HG02852 (cell line): ENCODE data around the gene TUBGCP3.
"Not testable (repeated sequence)": the region's sequence is repeated elsewhere in the genome, so short reads cannot be mapped to it uniquely, and the experiment has no call there.

Source experiments
- ATAC-seq: cut with Tn5 transposase; IDR thresholded peaks from one replicate; pipeline ENCODE4 v1.9.1; 2021; ENCODE audit warnings: mild to moderate bottlenecking, moderate library complexity; ENCODE audit not compliant: unreplicated experiment

Gene TUBGCP3

DNA sequence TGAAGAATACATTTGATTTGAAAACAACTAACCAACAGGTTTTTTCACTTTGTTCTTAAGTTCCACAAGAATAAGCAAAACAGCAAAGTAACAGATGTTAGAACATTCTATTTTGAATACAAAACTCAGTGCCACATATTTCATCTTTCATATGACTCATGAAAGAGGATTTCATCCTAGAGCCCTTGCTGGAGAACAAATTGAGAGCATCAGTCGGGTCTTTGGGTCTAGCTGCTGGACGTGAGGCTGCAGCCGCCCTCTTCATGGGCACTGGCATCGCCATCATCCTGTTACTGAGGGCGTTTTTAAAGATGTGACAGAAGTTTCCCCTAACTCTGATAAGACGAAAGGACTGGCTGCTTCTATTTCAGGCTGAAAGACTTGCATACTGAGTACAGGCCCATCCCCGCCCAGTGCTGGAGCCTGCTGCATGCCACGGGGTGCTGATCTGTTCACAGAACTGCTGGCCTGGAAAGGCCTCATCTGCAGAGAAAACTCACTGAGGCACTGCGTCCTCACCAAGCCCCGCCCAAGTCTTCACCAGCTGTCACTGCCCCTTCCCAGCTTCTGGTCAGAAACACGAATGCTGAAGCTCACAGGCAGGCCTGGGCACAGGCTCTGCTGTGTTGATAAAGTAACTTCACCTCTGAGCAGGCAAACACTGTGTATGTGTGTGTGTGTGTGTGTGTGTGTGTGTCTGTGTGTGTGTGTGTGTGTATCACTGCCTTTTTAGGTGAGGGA, 101.4 kb downstream of the TUBGCP3 start:
- no peak for ATAC-seq

DNA sequence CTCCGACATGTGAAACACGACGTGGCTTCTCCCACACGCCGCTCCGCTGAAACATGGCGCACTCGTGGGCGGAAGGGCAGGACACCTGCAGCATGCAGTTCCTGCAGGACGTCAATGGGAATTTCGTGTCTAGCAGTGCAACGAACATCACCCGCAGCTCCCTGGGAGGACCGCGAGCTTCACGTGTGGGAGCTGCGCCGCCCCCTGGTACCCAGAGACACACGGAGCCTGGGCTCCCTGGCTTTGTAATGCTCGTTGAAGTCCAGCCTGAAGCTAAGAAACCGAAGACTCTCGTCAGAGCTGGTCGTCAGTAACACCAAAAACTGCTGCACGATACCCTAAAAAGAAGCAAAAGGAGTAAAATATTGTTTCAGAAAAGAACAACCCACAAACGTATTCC, 102.1 kb downstream of the TUBGCP3 start:
- ATAC-seq: not testable (repeated sequence)

DNA sequence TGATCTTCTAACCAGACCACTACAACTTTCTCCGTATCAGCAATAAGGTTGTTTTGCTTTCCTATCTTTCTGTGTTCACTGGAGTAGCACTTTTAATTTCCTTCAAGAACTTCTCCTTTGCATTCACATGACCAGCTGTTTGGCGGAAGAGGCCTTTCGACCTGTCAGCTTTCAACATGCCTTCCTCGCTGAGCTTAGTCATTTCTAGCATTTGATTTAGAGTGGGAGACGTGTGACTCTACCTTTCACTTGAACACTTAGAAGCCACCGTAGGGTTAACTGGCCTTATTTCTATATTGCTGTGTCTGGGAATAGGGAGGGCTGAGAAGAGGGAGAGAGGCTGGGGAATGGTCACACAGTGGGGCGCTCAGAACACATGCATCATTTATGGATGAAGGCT, 104.7 kb downstream of the TUBGCP3 start:
- no peak for ATAC-seq

DNA sequence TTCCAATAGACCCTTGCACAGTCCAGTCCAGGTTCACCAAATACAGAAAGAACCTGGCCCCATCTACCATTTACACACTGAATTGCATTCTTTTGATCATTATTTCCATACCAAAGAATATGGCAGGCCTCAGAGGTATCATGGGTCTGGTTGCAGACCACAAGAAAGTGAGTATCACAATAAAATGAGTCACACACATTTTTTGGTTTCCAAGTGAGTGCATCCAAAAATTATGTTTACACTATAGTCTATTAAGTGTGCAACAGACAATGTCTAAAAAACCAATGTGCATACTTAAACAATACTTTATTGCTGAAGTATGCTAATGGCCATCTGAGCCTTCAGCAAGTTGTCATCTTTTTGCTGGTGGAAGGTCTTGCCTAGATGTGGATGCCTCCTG, 106.5 kb downstream of the TUBGCP3 start:
- no peak for ATAC-seq

DNA sequence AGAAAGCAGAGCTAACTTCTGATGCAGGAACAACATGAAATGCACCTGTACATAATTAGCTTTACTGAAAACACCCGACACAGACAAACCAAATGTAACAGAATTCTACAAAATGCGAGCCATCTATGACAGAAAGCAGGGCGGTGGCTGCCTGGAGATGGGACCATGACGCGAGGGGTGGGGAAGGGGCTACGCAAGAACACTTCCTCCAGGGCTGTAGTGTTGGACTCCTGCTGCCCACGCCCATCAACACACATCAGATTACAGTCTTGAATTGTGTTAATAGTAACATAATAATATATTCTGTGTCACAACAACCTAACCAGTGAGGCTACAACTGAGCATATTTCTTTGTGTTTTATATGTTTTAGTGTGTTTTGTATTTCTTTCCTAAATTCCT, 108.6 kb downstream of the TUBGCP3 start:
- ATAC-seq: no peak

DNA sequence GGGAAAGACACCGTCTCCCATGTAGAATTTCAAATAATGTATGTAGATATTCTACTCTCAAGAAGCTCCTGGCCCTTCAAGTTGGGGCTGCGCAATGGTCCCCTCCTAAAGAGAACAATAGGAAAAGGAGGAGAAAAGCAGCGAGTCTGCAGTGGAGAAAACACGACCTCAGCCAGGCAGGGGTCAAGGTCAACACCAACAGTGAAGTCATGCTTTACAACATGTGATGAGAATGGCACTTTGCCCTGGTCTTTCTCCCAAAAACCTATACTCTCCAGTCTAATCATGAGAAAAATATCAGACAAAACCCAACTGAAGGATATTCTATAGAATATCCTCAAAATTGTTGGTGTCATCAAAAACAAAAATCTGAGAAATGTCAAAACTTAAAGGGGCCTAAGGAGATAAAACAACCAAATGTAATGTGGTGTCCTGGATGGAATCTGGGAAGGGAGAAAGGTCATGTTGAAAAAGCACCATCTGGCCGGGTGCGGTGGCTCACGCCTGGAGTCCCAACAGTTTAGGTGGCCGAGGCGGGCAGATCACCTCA, 110.8 kb downstream of the TUBGCP3 start:
- no peak for ATAC-seq

DNA sequence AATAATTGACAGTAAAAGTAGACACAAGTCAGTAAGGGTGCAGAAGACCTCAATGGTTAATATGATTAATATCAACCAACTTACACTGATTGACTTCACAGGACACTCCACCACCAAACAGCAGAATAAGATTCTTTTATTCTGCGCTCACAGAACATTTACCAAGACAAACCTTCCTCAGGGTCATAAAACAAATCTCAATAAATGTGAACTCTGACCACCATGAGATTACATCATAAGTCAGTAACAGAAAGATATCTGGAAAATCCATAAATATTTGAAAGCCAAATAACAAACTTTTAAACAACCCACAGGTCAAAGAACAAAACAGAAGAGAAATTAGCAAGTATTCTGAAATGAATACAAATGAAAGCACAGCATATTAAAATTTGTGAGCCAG, 112.1 kb downstream of the TUBGCP3 start:
- no peak for ATAC-seq

DNA sequence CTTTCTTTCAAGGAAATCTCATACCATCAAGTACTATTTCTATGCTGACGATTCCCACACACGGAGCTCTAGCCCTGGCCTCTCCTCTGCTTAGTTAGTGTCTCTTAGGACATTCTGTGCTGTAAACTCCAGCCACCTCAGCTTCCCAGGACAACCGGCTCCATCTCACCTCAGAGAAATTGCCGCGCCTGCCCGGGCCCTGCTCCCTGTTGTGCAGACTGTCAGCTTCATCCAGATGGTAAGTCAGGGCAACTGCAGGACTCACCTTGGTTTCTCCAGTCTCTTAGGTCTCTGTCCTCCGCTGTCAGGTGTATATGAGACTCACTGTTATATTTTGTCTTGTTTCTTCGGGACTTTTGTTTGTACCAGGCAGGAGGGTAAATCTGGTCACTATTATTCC, 113.1 kb downstream of the TUBGCP3 start:
- no peak for ATAC-seq

DNA sequence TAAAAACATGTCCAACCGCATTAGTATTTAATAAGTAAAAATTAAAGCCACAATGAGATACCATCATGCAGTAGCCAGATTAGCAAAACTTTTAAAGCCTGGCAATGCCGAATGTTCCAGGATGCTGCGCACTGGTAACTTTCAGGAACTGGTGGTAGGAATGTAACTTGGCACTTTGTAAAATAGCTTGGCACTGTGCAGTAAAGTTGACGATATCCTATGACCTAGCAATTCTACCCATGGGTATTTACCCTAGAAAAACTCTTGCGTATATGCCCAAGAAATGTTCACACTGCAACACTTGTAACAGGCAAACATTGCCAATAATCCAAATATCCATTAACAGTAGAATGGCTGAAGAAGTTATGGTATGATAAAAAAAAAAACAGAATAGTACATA, 114.1 kb downstream of the TUBGCP3 start:
- no peak for ATAC-seq

DNA sequence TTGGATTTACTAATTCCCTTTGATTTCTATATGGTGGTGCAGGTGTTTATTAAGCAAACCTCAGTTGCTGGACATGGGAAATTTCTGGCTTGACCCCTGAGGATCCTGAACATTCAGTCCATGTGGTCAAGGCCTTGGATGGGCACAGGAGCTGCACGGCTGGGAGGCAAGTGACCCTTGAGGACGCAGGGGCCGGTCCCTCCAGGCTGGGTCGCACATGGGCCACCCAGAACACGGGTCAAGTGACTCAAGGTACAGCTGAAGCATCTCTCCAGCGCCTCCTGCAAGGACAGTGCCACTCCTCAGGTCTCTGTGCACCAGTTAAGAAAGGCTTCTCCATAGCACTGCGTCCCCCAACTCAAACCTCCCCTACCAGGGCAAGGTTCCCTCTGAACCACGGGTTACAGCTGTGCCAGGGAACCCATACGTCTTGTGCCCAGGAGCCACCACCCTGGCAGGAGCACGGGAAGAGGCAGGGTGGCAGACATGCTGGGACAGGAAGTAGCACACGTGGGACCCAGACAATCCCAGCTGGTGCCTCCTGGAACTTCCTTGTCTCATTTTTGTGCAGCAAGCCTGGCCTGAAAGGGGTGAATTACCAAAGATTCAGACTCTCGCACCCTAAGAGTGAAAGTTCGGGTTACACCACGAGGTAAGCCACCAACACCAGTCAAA, 118.7 kb downstream of the TUBGCP3 start:
- ATAC-seq: no peak

DNA sequence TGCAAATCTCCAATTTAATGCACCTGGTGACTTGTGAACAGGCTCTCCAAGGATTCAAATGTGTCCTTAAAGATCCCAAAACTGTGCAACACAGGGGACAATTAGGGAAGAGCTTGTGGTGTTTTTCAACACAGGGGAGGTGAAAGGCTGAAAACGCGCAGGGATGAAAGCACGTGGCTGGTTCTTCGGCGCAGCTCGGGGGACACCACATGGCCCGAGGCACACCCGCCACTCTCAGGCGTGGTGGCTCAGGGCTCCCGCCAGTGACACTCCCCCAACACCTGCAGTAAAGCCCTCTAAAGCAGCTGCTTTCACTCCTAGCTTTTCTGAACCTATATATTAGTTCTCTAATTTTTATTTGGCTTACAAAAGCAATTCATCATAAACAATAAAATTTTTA, 119.9 kb downstream of the TUBGCP3 start:
- ATAC-seq: no peak

DNA sequence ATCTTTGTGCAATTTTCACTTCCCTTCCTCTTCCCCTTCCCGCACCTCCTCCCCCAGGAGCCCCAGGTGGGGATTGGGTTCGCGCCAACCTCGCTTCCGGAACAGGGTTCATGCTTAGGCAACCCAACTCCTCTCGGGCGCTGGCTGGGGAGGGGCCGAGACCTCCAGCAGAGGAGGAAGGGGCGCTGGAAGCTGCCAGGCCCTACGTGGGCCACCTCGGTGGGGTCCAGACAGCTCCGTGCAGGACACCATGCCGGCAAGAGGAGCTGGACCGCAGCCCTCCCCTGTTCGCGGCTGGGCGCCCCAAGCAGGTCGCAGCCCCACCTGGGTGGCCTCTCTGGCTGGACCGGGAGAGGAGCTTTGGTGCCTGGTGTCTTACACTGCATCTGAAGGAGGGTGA, 120.7 kb downstream of the TUBGCP3 start:
- ATAC-seq: no peak

DNA sequence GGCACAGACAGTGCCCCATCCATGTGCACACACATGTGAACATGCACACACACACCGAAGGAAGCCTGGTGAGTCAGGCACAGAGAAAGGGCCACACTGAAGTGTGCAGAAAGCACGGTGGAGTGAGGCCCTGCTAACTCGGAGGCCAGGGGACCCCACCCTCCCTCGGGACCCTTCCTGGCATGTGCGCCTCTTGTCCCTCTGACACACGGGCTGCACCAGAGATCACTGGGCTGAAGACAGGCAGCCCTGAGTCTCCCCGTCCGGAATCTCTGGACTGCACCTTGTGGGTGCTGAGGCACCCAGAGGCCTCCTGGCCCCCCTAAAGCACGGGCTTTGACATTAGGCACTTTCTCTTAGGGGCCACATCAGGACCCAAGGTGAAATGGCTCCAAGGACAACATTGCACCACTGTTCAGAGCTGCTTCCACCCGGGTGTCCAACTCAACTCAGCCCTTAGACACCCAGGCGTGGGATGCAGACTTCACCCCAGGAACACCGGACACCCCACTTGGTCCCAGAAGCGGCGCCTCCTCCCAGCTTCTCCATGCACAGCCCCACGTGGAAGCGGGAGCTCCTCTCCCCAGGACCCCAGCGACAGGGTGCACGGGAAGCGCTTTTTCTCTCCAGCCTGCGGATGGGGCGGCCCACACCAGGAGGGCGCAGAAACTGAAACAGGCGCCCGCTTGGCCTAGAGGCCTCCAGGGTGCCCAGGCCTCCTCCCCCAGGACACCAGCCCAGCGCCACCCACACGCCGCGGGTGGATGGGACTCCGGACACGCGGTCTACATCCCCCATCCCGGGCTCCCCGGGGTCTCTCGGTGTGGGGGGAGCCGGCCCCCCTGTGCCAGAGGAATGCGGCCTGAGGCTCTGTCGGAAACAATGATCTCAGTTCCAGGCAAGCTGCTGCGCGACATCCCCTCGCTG, 121.6 kb downstream of the TUBGCP3 start:
- no peak for ATAC-seq

DNA sequence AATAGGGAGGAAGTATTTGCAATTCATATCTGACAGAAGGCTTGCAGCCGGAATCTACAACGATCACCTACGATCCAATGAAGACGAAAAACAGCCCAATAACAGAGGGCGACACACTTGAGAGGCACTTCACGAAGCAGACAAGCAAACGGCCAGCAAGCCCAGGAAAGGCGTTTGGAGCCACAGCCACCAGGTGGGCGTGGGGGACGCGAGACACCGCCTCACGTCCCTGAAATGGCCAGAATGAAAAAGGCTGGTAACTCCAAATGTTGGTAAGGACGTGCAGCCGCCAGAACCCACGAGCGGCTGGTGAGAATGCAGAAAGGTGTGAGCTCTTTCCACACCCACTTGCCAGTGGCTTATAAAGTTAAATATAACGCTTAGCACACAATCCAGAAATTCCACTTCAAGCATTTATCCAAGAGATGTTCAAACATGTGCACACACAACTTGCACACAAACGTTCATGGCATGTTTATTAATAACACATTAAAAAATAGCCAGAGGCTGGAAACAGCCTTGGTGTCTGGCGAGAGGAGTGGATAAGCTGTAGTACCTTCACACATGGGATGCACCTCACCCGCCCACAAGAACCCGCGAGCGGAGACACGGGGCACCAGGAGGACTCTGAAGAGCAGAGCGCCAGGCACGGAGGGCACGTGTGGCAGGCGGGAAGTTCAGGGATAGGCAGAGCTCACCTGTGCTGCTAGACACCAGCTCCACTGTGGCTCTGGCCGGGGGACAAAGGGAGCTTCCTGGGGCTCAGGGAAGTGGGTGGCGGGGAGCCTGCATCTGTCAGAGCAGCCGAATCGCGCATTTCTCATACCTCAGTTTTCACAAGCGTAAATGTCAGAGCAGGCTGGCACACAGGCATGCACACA, 122.5 kb downstream of the TUBGCP3 start:
- no peak for ATAC-seq

DNA sequence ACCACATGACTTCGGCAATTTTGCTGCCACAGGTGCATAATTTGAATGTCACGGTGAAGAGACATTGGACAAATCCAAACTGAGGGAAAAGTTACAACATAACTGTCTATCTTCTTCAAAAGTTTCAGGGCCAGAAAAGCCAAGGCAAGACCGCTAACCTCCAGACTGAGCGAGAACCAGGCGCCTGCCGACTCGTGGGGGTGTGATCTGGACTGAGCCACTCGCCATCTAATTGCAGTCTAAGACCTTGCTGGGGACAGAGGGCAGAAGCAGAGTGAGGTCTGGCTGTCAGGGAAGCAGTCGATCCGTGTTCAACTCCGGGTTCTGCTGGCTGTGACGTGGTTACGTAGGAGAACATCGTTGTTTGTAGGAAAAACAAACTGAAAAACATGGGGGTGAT, 123.2 kb downstream of the TUBGCP3 start:
- no peak for ATAC-seq

DNA sequence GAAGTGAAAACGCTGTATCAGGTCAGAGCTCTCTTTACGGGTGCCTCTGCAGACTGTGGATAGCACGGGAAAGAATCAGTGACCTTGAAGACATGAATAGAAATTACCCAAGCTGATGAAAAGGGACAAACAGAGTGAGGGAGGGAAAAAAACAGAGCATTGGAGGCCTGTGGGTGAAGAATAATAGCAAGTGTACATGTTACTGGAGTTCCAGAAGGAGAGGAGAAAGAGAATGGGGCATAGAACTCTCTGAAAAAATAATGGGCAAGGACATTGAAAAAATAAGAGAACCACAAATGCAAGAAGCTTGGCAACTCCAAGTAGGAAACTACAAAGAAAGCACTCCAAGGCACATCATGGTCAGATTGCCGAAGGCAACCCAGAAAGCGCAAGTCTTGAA, 125.5 kb downstream of the TUBGCP3 start:
- ATAC-seq: no peak

DNA sequence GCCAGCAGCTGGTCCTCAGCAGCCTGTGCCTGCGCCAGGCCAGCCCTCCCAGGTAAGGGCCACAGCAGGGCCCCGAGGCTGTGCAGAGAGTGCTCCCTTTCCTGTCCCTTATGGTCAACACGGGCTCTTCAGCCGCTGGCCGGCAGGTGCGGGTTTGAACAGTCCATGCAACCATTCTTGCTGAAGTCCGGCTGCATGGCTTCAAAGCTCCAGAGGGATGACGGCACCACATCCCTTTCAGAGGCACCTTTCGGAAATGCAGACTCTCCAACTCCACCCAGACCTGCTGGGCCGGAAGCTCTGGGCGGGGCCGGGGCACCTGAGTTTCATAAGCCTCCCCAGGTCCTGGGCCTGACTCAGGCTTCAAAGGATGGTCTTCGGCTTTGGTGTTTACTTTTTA, 130.5 kb downstream of the TUBGCP3 start:
- ATAC-seq: no peak

DNA sequence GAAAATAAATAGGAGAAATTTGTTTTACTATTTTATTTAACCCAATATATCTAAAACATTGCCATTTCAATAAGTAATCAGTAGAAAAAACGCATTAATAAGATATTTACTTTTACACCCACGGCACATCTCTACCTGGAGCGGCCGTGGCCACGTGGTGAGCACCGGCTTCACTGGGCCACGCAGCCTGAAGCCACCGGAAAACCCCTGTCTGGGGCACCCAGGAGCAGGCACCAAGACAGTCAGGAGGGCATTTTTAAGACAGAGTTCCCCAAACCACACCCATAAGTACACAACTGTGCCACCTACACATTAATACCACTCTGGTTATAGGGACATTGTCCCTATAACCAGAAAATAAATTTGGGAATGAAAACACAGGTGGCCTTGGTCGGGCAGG, 130.9 kb downstream of the TUBGCP3 start:
- ATAC-seq: no peak

DNA sequence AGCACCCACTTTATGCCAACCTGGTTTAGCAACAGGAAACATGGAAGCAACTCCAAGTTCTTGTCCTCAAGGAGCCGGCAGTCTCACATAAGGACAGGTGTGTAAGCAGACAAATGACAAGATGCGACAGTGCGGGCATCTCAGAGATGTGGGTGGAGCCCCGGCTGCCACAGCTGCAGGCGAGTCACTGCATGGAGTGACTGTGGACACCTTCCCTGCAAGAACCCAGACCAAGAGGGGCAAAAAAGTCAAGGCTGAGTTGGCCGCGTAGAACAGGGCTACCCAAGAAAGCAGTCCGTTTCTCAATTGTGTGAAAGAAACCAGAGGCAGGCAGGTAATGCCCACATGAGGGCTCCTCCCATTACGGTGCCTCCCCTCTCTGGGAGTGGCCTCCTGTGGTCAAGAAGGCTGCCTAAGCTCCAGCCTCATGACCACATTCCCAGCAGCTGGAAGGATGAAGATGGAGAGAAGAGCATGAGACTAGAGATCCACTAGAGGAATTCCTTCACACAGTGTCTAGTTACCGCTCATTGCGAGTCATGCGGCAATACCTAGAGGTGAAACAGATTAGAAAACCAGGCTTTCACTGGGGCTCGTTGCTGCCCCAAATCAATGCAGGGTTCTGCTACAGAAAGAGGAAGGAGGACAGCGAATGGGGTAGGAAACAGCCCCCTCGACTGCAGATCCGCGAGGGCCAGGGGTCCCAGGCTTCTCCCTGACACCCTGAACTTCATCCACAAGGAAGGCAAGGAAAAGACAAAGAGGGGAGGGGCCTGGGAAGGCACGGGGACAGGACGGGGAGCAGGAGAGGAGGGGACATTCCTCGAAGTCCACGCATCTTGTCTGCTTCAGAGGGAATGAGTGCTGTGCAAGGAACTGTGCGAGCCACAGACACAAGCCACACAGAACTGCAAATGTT, 131.6 kb downstream of the TUBGCP3 start:
- no peak for ATAC-seq
